OCI-LY3 (cell line): ENCODE measurements around the gene AKT3.

ENCODE experiments used
- H2AFZ ChIP-seq: fragments of 200-600, 300-600 bp; shearing (Covaris generic); 2 replicates; pipeline ENCODE4 v1.6.0; 2014; ENCODE audit warnings: antibody characterized with exemption, low read depth, low read length
- H3K27ac ChIP-seq: fragments of 200-600, 300-600 bp; sonication (generic); 2 replicates; pipeline ENCODE4 v1.5.1; 2014; ENCODE audit warnings: mild to moderate bottlenecking, low read length, moderate library complexity, mixed read lengths
- H3K27me3 ChIP-seq: fragments of 200-600, 300-600 bp; sonication (generic); 2 replicates; pipeline ENCODE4 v1.6.1; 2014; ENCODE audit warnings: low read depth, low read length, mixed read lengths
- H3K36me3 ChIP-seq: fragments of 200-600, 300-600 bp; sonication (generic); replicated peaks from 2 replicates; pipeline ENCODE3; 2014; ENCODE audit warnings: low read depth, low read length, mixed read lengths
- H3K4me1 ChIP-seq: fragments of 300-600, 200-600 bp; sonication (generic); 2 replicates; pipeline ENCODE4 v1.6.1; 2014; ENCODE audit warnings: low read length, mixed read lengths
- H3K4me2 ChIP-seq: fragments of 200-600, 300-600 bp; sonication (generic); 2 replicates; pipeline ENCODE4 v1.6.1; 2014; ENCODE audit warnings: low read length, mixed read lengths
- H3K4me3 ChIP-seq: fragments of 300-600, 200-600 bp; sonication (generic); 2 replicates; pipeline ENCODE4 v1.5.1; 2014; ENCODE audit warnings: antibody characterized with exemption, mild to moderate bottlenecking, low read length, moderate library complexity
- H3K79me2 ChIP-seq: fragments of 300-600, 200-600 bp; shearing (Covaris generic); 2 replicates; pipeline ENCODE4 v1.6.1; 2014; ENCODE audit warnings: mild to moderate bottlenecking, low read length, mixed read lengths
- H3K9ac ChIP-seq: fragments of 300-600, 200-600 bp; shearing (Covaris generic); 2 replicates; pipeline ENCODE4 v1.6.0; 2014; ENCODE audit warnings: mild to moderate bottlenecking, low read length, moderate library complexity
- H3K9me3 ChIP-seq: fragments of 200-600, 300-600 bp; shearing (Covaris generic); 2 replicates; pipeline ENCODE4 v1.6.1; 2014; ENCODE audit warnings: low read length, mixed read lengths; ENCODE audit not compliant: insufficient read depth
- H4K20me1 ChIP-seq: fragments of 200-600, 300-600 bp; sonication (generic); 2 replicates; pipeline ENCODE4 v1.6.1; 2016; ENCODE audit warnings: low read length, mixed read lengths; ENCODE audit not compliant: insufficient read depth
- CTCF ChIP-seq: fragments of 200-600, 300-600 bp; sonication (generic); IDR thresholded peaks from 2 replicates; pipeline ENCODE4 v1.5.1; 2014; ENCODE audit warnings: antibody characterized with exemption, low read length, low read depth
- EZH2phosphoT487 ChIP-seq: fragments of 200-600 bp; shearing (Covaris generic); IDR thresholded peaks from 2 replicates; pipeline ENCODE4 v1.6.1; 2018; ENCODE audit warnings: antibody characterized with exemption, mixed run types, low read depth

The AKT3 gene

GRCh38 chr1:243501002-243501401, 349.0 kb downstream of the AKT3 start:
- H3K36me3 ChIP-seq, result peaks cover 12% of the 10 kb centered on the region
- H3K9ac ChIP-seq, result no peak overlapping the region
- no peaks in the 10 kb centered on the region for H3K27me3 ChIP-seq
- TF ChIP-seq CTCF, result no peak
- TF ChIP-seq EZH2phosphoT487, result no peak
- H3K4me2 ChIP-seq, result no peak overlapping the region
- no peaks in the 10 kb centered on the region for H3K4me1 ChIP-seq
- H3K4me3 ChIP-seq, result no peak overlapping the region
- no peak overlapping the region for H2AFZ ChIP-seq
- no peaks in the 10 kb centered on the region for H4K20me1 ChIP-seq
- H3K79me2 ChIP-seq, result no peaks in the 10 kb centered on the region
- no peak overlapping the region for H3K27ac ChIP-seq
- H3K9me3 ChIP-seq, result no peaks in the 10 kb centered on the region

- H3K9ac ChIP-seq, result no peak overlapping the region
- no peak overlapping the region for H3K27ac ChIP-seq
- no peaks in the 10 kb centered on the region for H4K20me1 ChIP-seq
- H3K4me3 ChIP-seq, result no peak overlapping the region
- no peak overlapping the region for H2AFZ ChIP-seq
- H3K27me3 ChIP-seq, result no peaks in the 10 kb centered on the region
- no peaks in the 10 kb centered on the region for H3K79me2 ChIP-seq
- no peaks in the 10 kb centered on the region for H3K4me1 ChIP-seq
- no peak for TF ChIP-seq CTCF
- TF ChIP-seq EZH2phosphoT487, result no peak
- H3K36me3 ChIP-seq, result peaks cover 8% of the 10 kb centered on the region
- H3K4me2 ChIP-seq, result no peak overlapping the region
- H3K9me3 ChIP-seq, result no peaks in the 10 kb centered on the region
Measured at GRCh38 chr1:243500512-243500911, 349.5 kb downstream of the AKT3 start.

GRCh38 chr1:243499711-243500110, 350.3 kb downstream of the AKT3 start:
- Histone ChIP-seq H3K4me2 (no peak overlapping the region), H3K9ac (no peak overlapping the region), H4K20me1 (no peaks in the 10 kb centered on the region), H2AFZ (no peak overlapping the region), H3K4me3 (no peak overlapping the region), H3K36me3 (peaks cover 8% of the 10 kb centered on the region), H3K79me2 (no peaks in the 10 kb centered on the region), H3K27me3 (no peaks in the 10 kb centered on the region), H3K27ac (no peak overlapping the region), H3K4me1 (no peaks in the 10 kb centered on the region), H3K9me3 (no peaks in the 10 kb centered on the region)
- no peak for TF ChIP-seq CTCF
- no peak for TF ChIP-seq EZH2phosphoT487

- H3K9ac ChIP-seq, result no peak overlapping the region
- H3K27ac ChIP-seq, result no peak overlapping the region
- H3K36me3 ChIP-seq, result peaks cover 8% of the 10 kb centered on the region
- TF ChIP-seq CTCF (no peak), EZH2phosphoT487 (no peak)
- H3K4me1 ChIP-seq, result no peaks in the 10 kb centered on the region
- no peaks in the 10 kb centered on the region for H3K27me3 ChIP-seq
- H4K20me1 ChIP-seq, result no peaks in the 10 kb centered on the region
- no peak overlapping the region for H3K4me2 ChIP-seq
- no peaks in the 10 kb centered on the region for H3K9me3 ChIP-seq
- no peak overlapping the region for H3K4me3 ChIP-seq
- H2AFZ ChIP-seq, result no peak overlapping the region
- H3K79me2 ChIP-seq, result no peaks in the 10 kb centered on the region
Measured at GRCh38 chr1:243499248-243499647, 350.8 kb downstream of the AKT3 start.
